ENCODE results near the gene RNF14.

DNA sequence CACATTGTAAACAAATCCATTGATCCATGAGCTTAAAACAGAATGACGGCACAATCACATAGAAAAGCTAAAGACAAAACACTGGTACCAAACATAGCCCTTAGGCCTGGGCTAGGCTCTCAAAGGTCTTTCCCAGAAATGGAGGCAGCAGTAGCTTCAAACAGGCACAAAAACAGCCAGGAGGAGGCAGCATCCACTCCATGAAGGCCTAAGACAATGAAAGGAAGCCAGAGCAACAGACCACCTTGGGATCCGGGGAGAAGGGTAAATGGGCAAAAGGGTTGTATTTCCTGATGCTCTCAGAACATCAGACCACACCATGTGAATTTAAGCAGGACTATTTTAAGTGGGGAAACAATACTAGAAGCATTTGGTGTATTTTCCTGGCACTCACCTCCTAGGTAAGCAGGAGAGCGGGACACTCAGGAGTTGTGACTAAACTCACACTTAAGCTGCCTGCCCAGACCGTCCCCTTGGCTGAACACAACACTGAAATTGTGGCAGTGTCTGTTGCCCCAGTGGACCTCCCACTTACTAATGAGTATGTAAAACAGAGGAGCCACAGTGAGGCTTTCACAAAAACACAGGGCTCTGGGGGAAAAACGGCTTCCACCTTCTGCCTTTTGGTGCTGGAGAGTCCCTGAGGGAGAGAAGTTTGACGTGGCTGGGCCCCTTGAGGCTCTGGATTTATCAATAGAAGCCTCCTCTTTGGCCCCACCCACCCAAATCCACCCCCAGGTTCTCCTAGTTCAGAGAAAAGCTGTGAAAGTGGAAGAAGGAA is 32.0 kb downstream of the RNF14 start:
- TF ChIP-seq, protein P1, sequence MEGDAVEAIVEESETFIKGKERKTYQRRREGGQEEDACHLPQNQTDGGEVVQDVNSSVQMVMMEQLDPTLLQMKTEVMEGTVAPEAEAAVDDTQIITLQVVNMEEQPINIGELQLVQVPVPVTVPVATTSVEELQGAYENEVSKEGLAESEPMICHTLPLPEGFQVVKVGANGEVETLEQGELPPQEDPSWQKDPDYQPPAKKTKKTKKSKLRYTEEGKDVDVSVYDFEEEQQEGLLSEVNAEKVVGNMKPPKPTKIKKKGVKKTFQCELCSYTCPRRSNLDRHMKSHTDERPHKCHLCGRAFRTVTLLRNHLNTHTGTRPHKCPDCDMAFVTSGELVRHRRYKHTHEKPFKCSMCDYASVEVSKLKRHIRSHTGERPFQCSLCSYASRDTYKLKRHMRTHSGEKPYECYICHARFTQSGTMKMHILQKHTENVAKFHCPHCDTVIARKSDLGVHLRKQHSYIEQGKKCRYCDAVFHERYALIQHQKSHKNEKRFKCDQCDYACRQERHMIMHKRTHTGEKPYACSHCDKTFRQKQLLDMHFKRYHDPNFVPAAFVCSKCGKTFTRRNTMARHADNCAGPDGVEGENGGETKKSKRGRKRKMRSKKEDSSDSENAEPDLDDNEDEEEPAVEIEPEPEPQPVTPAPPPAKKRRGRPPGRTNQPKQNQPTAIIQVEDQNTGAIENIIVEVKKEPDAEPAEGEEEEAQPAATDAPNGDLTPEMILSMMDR (IDR thresholded peaks at IDR 0.05): no peak
- TF ChIP-seq POLR2AphosphoS5 (IDR thresholded peaks at IDR 0.05) (no peak), EP300 (IDR thresholded peaks at IDR 0.05) (no peak)
